ENCODE measurements around the gene STX11. TPM values are rescaled to one million over a fixed set of nuclear protein-coding genes. Genes with fewer than 3 reads are reported as not detected.

STX11 gene
- polyA plus RNA-seq, 1 donor (not counting 4 experiments of a cell fraction or from before 2014, with no cell fraction given) = 0.28 TPM

GRCh38 chr6:144232832-144233230 is 82.5 kb downstream of the STX11 start:
- no peak overlapping the region for H3K27ac ChIP-seq (ENCODE audit: control insufficient read depth, insufficient read depth, low read length)
- no peaks in the 10 kb centered on the region for H3K79me2 ChIP-seq (ENCODE audit: control insufficient read depth, insufficient read depth, low read length)
- dilution Hi-C loops (cut with MboI; ENCODE audit: extremely low pct_ligation_motif_present, low sequenced_read_pairs) = no loop called here
- DNase-seq (ENCODE audit: low read depth, low spot score) (no peak), FAIRE-seq (no peak)
- no peak overlapping the region for H3K4me2 ChIP-seq (ENCODE audit: control insufficient read depth, extremely low read depth, insufficient read depth, low read depth, low read length)
- H3K9me1 ChIP-seq (ENCODE audit: control insufficient read depth, extremely low read depth, insufficient read depth, low read length) = no peaks in the 10 kb centered on the region
- no peaks in the 10 kb centered on the region for H3K27me3 ChIP-seq (ENCODE audit: control insufficient read depth, extremely low read depth, insufficient read depth, low read length)
- TF ChIP-seq CTCF (optimal IDR thresholded peaks at IDR 0.05 in 1 of 3, IDR thresholded peaks at IDR 0.05 in 1 of 3, conservative IDR thresholded peaks at IDR 0.05 in 1 of 3; ENCODE audit: extremely low read depth in 1 of 3, insufficient read depth in 2 of 3, low read length in 3 of 3) (no peak), EZH2 (IDR thresholded peaks at IDR 0.05; ENCODE audit: low read length) (no peak)
- H3K4me3 ChIP-seq (ENCODE audit: control insufficient read depth in 2 of 3, extremely low read depth in 1 of 3, insufficient read depth in 2 of 3, low read depth in 1 of 3, low read length in 3 of 3) = no peak overlapping the region
- no peaks in the 10 kb centered on the region for H3K9me3 ChIP-seq (ENCODE audit: control insufficient read depth, low read depth, low read length)
- H2AFZ ChIP-seq (ENCODE audit: control insufficient read depth, low read length) = no peak overlapping the region
- no peak overlapping the region for H3K9ac ChIP-seq (ENCODE audit: control insufficient read depth, extremely low read depth, insufficient read depth, low read length)
- no peaks in the 10 kb centered on the region for H4K20me1 ChIP-seq (ENCODE audit: control insufficient read depth, extremely low read depth, insufficient read depth, low read length)
- H3K4me1 ChIP-seq (ENCODE audit: control insufficient read depth, extremely low read depth, insufficient read depth, low read length) = no peaks in the 10 kb centered on the region
- H3K36me3 ChIP-seq (ENCODE audit: control insufficient read depth in 2 of 2, extremely low read depth in 1 of 2, insufficient read depth in 2 of 2, low read length in 2 of 2) = no peaks in the 10 kb centered on the region

- H3K36me3 ChIP-seq (ENCODE audit: control insufficient read depth in 2 of 2, extremely low read depth in 1 of 2, insufficient read depth in 2 of 2, low read length in 2 of 2) = no peaks in the 10 kb centered on the region
- no peak for DNase-seq (ENCODE audit: low read depth, low spot score)
Observed at GRCh38 chr6:144234399-144234798, 84.1 kb downstream of the STX11 start.

More at GRCh38 chr6:144234399-144234798, 84.1 kb downstream of the STX11 start:
- no peaks in the 10 kb centered on the region for H3K9me1 ChIP-seq (ENCODE audit: control insufficient read depth, extremely low read depth, insufficient read depth, low read length)
- TF ChIP-seq EZH2 (IDR thresholded peaks at IDR 0.05; ENCODE audit: low read length) (no peak), CTCF (optimal IDR thresholded peaks at IDR 0.05 in 1 of 3, IDR thresholded peaks at IDR 0.05 in 1 of 3, conservative IDR thresholded peaks at IDR 0.05 in 1 of 3; ENCODE audit: extremely low read depth in 1 of 3, insufficient read depth in 2 of 3, low read length in 3 of 3) (no peak)
- no peak for FAIRE-seq
- no peak overlapping the region for H3K4me3 ChIP-seq (ENCODE audit: control insufficient read depth in 2 of 3, extremely low read depth in 1 of 3, insufficient read depth in 2 of 3, low read depth in 1 of 3, low read length in 3 of 3)
- H3K4me2 ChIP-seq (ENCODE audit: control insufficient read depth, extremely low read depth, insufficient read depth, low read depth, low read length) = no peak overlapping the region
- no peak overlapping the region for H2AFZ ChIP-seq (ENCODE audit: control insufficient read depth, low read length)
- H4K20me1 ChIP-seq (ENCODE audit: control insufficient read depth, extremely low read depth, insufficient read depth, low read length) = no peaks in the 10 kb centered on the region
- no peaks in the 10 kb centered on the region for H3K27me3 ChIP-seq (ENCODE audit: control insufficient read depth, extremely low read depth, insufficient read depth, low read length)
- no peaks in the 10 kb centered on the region for H3K79me2 ChIP-seq (ENCODE audit: control insufficient read depth, insufficient read depth, low read length)
- no peak overlapping the region for H3K27ac ChIP-seq (ENCODE audit: control insufficient read depth, insufficient read depth, low read length)
- dilution Hi-C loops (cut with MboI; ENCODE audit: extremely low pct_ligation_motif_present, low sequenced_read_pairs) = no loop called here
- no peaks in the 10 kb centered on the region for H3K4me1 ChIP-seq (ENCODE audit: control insufficient read depth, extremely low read depth, insufficient read depth, low read length)
- H3K9ac ChIP-seq (ENCODE audit: control insufficient read depth, extremely low read depth, insufficient read depth, low read length) = no peak overlapping the region
- H3K9me3 ChIP-seq (ENCODE audit: control insufficient read depth, low read depth, low read length) = no peaks in the 10 kb centered on the region

Data from keratinocyte (primary cell).